DOHH2 (cell line): Measurements from ENCODE around the gene IL1RL2.

Source experiments
- H3F3A ChIP-seq: fragments of 200-600 bp; sonication (generic), shearing (Covaris generic); 2 replicates; pipeline ENCODE4 v1.6.0; 2016; ENCODE audit warnings: antibody characterized with exemption, mild to moderate bottlenecking; ENCODE audit not compliant: control insufficient read depth, insufficient read depth
- H3K27ac ChIP-seq: fragments of 200-600 bp; sonication (generic); 2 replicates; pipeline ENCODE4 v1.5.1; 2014; ENCODE audit warnings: low read depth, mild to moderate bottlenecking, low read length, moderate library complexity
- H3K27me3 ChIP-seq: fragments of 200-600 bp; sonication (generic); 2 replicates; pipeline ENCODE4 v1.6.1; 2014; ENCODE audit warnings: mild to moderate bottlenecking, low read length, mixed read lengths; ENCODE audit not compliant: control insufficient read depth
- H3K36me3 ChIP-seq: fragments of 200-600 bp; sonication (generic); 2 replicates; pipeline ENCODE4 v1.6.1; 2014; ENCODE audit warnings: mild to moderate bottlenecking, low read length, moderate library complexity, mixed read lengths; ENCODE audit not compliant: control insufficient read depth
- H3K4me1 ChIP-seq: fragments of 200-600 bp; sonication (generic); 2 replicates; pipeline ENCODE4 v1.6.1; 2014; ENCODE audit warnings: mild to moderate bottlenecking, low read length, mixed read lengths; ENCODE audit not compliant: control insufficient read depth
- H3K4me2 ChIP-seq: fragments of 200-600 bp; sonication (generic); 2 replicates; pipeline ENCODE4 v1.6.0; 2014; ENCODE audit warnings: mild to moderate bottlenecking, low read length, moderate library complexity
- H3K4me3 ChIP-seq: fragments of 200-600 bp; sonication (generic); 2 replicates; pipeline ENCODE4 v1.5.1; 2014; ENCODE audit warnings: mild to moderate bottlenecking, low read length, mixed read lengths
- H3K79me2 ChIP-seq: fragments of 200-600 bp; sonication (generic); 2 replicates; pipeline ENCODE4 v1.6.1; 2014; ENCODE audit warnings: mild to moderate bottlenecking, low read length, mixed read lengths; ENCODE audit not compliant: control insufficient read depth
- H3K9me2 ChIP-seq: fragments of 200-600 bp; sonication (generic); replicated peaks from 2 replicates; pipeline ENCODE4 v1.6.1; 2014; ENCODE audit warnings: mild to moderate bottlenecking, low read length, mixed read lengths; ENCODE audit not compliant: control insufficient read depth
- H3K9me3 ChIP-seq: fragments of 200-600 bp; sonication (generic); 2 replicates; pipeline ENCODE4 v1.6.1; 2014; ENCODE audit warnings: antibody characterized with exemption, low read length, mixed read lengths; ENCODE audit not compliant: control insufficient read depth, insufficient read depth
- H4K20me1 ChIP-seq: fragments of 200-600 bp; sonication (generic); 2 replicates; pipeline ENCODE4 v1.6.0; 2014; ENCODE audit warnings: low read depth, mild to moderate bottlenecking, antibody characterized with exemption, low read length, moderate library complexity; ENCODE audit not compliant: control insufficient read depth, insufficient read depth
- CTCF ChIP-seq: fragments of 200-600 bp; sonication (generic); IDR thresholded peaks from one replicate; pipeline ENCODE4 v1.5.1; 2014; ENCODE audit warnings: antibody characterized with exemption, mild to moderate bottlenecking, low read depth, low read length; ENCODE audit not compliant: poor library complexity, severe bottlenecking
- EZH2phosphoT487 ChIP-seq: fragments of 200-600 bp; sonication (generic); IDR thresholded peaks from 2 replicates; pipeline ENCODE4 v1.6.1; 2017; ENCODE audit warnings: borderline replicate concordance, mild to moderate bottlenecking, antibody characterized with exemption, low read length, moderate library complexity, mixed read lengths

IL1RL2 gene

GRCh38 chr2:102233132-102233884 lies 46.5 kb downstream of the IL1RL2 start:
- TF ChIP-seq CTCF = no peak
- no peak for TF ChIP-seq EZH2phosphoT487
- Histone ChIP-seq H3K4me1 (no peaks in the 10 kb centered on the region), H3K4me2 (no peak overlapping the region), H4K20me1 (no peaks in the 10 kb centered on the region), H3K27me3 (no peaks in the 10 kb centered on the region), H3K9me3 (no peaks in the 10 kb centered on the region), H3K79me2 (no peaks in the 10 kb centered on the region), H3K27ac (no peak overlapping the region), H3K9me2 (no peaks in the 10 kb centered on the region), H3K36me3 (no peaks in the 10 kb centered on the region), H3K4me3 (no peak overlapping the region), H3F3A (no peaks in the 10 kb centered on the region)

- H3K27me3 ChIP-seq = no peaks in the 10 kb centered on the region
- no peaks in the 10 kb centered on the region for H3K9me2 ChIP-seq
- no peaks in the 10 kb centered on the region for H3F3A ChIP-seq
- no peak overlapping the region for H3K4me3 ChIP-seq
- TF ChIP-seq CTCF (no peak), EZH2phosphoT487 (no peak)
- no peaks in the 10 kb centered on the region for H3K79me2 ChIP-seq
- no peak overlapping the region for H3K4me2 ChIP-seq
- no peak overlapping the region for H3K27ac ChIP-seq
- H3K4me1 ChIP-seq = no peaks in the 10 kb centered on the region
- no peaks in the 10 kb centered on the region for H3K36me3 ChIP-seq
- H4K20me1 ChIP-seq = no peaks in the 10 kb centered on the region
- no peaks in the 10 kb centered on the region for H3K9me3 ChIP-seq
Observed at GRCh38 chr2:102235042-102235473, 48.2 kb downstream of the IL1RL2 start.

GRCh38 chr2:102235491-102235890 lies 48.7 kb downstream of the IL1RL2 start:
- Histone ChIP-seq H3K9me2 (no peaks in the 10 kb centered on the region), H3K4me2 (no peak overlapping the region), H3K4me3 (no peak overlapping the region), H3K27ac (no peak overlapping the region), H3K4me1 (0 out of 2 replicates have a peak, but pooled peaks cover under 1% of the 10 kb centered on the region), H3K79me2 (no peaks in the 10 kb centered on the region), H3K27me3 (no peaks in the 10 kb centered on the region), H3F3A (no peaks in the 10 kb centered on the region), H3K9me3 (no peaks in the 10 kb centered on the region), H4K20me1 (no peaks in the 10 kb centered on the region), H3K36me3 (no peaks in the 10 kb centered on the region)
- TF ChIP-seq EZH2phosphoT487 (no peak), CTCF (no peak)
